Measurements from ENCODE around the gene EXOSC1.

Gene EXOSC1

GRCh38 chr10:97456686-97457065 lies 10.9 kb upstream of the EXOSC1 start:
- DNase-seq, result no peak

GRCh38 chr10:97456034-97456685 lies 10.4 kb upstream of the EXOSC1 start:
- no peak for DNase-seq

DNA sequence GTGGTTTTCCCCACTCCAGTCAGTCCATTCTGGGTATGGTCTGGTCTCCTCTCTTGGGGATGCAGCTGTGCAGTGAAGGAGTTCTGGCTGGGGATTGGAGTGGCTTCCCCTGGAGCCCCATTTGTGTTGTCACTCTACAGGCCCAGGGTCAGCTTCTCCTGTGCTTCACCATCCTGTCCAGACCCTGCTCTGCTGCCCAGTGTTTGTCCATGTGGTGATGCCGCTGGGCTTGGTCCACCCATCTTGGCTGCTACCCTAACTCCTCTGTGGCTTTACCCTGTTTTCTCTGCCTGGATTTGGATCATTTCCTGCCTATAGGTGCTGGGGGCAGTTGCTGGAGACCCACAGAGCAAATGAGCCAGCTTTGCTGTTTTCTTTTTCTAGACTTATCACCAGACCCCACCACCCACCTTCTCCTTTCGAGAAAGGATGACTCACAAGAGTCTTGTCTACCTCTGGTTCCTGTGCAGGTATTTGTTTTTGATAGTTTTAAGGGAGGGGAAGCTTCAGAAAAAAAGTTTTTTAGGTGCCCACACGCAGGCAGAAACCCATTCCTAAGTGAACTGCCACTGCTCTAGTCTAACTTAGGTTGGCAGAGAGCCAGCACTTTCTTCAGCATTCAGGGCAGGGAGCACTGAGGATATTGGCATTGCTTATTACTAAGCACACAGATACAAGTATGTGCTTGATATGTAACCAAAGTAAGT lies 8.7 kb upstream of the EXOSC1 start:
- DNase-seq, result no peak

- no peak for DNase-seq
These were observed 6.5 kb upstream of the EXOSC1 start for GRCh38 chr10:97452352-97452751.

GRCh38 chr10:97451605-97452004 lies 5.8 kb upstream of the EXOSC1 start:
- DNase-seq, result no peak

DNA sequence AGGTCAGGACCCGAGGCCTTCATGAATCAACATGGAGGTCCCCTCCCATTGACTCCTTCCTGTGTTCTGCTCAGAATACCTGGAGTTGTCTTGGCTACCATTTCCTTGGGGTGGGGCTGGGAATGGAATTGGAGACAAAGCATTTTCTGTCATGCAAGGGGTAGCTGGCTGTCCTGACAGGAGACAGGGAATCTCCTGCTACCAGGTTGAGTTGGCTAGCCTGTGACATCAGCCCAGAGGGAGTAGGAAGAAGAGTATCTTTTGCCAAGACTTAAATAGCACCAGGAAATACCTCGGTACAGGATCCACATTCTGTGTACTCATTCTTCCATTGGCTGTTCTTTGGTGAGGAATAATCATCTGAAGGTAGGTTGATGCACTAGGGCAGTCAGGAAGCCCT lies 5.0 kb upstream of the EXOSC1 start:
- DNase-seq, result no peak

- no peak for DNase-seq
These were observed 467 bp downstream of the EXOSC1 start for GRCh38 chr10:97445357-97445721.

GRCh38 chr10:97444212-97444611 lies 1.6 kb downstream of the EXOSC1 start:
- DNase-seq, result no peak

DNA sequence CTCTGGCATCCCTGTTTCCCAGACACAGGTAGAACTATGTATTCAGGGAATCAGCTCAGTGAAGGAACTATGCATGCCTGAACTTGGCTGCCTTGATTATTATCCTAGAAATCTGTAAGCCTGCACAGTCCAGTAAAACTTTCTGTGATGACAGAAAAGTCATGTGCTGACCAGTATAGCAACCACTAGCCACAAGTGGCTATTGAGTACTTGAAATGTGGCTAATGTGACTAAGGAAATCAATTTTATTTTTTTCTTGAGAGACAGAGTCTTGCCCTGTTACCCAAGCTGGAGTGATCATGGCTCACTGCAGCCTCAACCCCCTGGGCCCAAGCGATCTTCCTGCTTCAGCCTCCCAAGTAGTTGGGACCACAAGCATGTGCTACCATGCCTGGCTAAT lies 3.5 kb downstream of the EXOSC1 start:
- no peak for DNase-seq

DNA sequence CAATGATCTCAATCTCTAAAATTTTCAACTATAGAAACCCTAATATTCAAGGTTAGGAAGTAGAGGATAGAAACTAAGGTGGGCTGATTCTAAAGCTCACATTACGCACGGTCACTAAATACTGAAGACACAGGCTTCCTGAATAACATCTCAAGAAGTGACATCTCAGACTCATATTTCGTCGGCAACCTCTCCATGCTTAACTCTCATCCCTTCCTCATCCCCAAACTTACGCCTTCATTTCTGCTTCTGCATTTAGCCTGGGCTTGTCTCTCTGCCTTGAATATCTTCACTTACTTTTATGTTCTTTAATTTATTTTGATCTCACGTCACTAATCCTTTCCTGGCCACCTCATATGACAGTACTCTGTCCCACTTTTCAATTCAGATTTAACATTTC lies 10.6 kb downstream of the EXOSC1 start:
- DNase-seq, result no peak

GRCh38 chr10:97434557-97434956 lies 11.2 kb downstream of the EXOSC1 start:
- DNase-seq, result no peak

DNA sequence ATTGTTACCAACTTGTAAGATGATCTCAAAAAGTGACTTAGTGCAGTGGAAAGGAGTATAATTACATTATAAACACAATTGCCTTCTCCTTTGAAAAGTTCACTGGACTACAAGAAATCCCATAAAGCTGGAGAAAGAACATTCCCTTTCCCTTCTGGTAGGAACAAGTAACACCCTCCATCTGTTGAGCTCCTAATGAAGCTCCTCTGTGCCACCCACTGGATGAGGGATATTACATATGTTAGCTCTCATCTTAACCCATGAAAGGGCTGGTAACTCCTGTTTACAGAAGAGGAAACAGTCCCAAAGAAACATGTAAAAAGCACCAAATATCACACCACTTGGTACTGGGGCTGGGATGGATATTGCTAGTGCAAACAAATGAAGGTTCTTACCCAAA lies 11.8 kb downstream of the EXOSC1 start:
- DNase-seq, result no peak

GRCh38 chr10:97428572-97428981 lies 17.2 kb downstream of the EXOSC1 start:
- DNase-seq, result peak; percentile 43 to 71 (median 57)

DNA sequence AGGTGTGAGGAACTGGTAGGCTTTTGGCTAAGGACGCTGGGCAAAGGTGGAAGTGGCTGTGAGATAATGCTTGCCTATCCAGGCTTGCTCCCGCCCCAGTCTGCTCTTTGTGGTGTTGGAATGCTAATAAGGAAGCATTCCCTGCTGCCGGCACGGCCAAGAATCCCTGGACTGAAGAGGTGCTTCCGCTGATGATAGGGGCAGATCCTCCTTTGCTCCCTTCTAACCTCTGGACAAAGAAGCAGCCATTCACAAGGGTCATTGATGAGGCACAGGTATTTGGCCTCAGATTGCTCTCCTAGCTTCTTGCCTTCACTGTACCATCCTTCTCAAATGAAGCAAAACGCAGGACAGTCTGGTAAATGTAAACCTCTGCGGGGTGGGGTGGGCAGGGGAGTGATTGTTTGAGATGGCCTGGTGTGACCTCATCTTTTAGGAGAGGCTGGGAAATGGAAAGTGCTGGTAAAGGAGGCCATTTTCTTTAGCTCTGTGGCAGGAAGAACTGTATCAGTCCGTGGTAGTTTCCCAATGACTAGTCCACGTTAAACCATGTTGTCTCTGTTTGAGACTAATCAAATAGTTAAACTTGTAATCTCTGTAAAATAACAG lies 18.1 kb downstream of the EXOSC1 start:
- DNase-seq, result peak; percentile 71 to 86 (median 80)

DNA sequence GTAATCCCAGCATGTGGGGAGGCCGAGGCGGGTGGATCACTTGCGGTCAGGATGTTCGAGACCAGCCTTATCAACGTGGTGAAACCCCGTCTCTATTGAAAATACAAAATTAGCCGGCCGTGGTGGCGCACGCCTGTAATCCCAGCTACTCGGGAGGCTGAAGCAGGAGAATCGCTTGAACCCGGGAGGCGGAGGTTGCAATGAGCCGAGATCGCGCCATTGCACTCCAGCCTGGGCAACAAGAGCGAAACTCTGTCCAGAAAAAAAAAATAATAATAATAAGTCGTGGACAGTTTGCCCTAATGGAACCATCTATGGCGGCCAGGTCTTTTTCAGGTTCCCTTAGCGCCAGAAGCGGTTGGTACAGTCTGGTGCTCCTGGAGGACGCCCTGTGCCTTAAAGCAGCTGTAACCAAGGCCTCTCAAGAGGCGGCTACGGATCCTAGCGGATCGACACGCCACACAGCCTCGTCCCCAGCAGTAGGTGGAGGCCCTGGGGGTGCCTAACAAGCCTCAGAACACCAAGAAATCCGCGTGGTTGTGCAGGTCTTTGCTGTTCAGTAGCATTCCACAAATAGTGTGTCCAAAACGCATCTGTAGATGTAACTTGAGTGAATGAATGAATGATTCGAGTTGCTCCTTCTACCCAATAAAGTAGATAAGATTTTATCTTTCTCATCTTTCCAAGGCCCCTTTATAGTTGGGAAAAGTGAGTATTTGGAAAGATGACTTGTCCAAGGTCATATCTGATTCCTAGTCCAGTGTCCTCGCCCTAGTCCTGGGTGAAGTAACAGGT lies 18.8 kb downstream of the EXOSC1 start:
- DNase-seq, result no peak

GRCh38 chr10:97425964-97426775 lies 19.6 kb downstream of the EXOSC1 start, which contains the start of gene PGAM1:
Gene PGAM1, plus strand, starts transcription at chr10:97426191. Its CDS starts 117 bp downstream, at chr10:97426308.
- peak; percentile 97 to 98 (median 98) for DNase-seq

DNA sequence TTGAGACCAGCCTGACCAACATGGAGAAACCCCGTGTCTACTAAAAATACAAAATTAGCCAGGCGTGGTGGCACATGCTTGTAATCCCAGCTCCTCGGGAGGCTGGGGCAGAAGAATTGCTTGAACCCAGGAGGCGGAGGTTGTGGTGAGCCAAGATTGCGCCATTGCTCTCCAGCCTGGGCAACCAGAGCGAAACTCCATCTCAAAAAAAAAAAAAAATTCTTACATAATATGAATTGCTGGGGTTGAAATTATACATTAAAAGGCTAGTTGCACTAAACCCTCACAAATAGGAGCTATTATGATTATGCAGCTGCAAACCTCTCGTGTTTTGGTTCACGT lies 22.1 kb downstream of the EXOSC1 start:
- DNase-seq, result peak in 2 of 3 donors; percentile 38 to 46

- DNase-seq, result no peak
These were observed 29.2 kb downstream of the EXOSC1 start for GRCh38 chr10:97416565-97416964.

GRCh38 chr10:97412891-97413304 lies 32.9 kb downstream of the EXOSC1 start:
- no peak for DNase-seq

- DNase-seq, result peak; percentile 49 to 58 (median 50)
These were observed 34.4 kb downstream of the EXOSC1 start for GRCh38 chr10:97411406-97411805.

- peak; percentile 51 to 65 (median 54) for DNase-seq
These were observed 37.3 kb downstream of the EXOSC1 start for GRCh38 chr10:97408496-97408992.

GRCh38 chr10:97407952-97408248 lies 37.9 kb downstream of the EXOSC1 start:
- DNase-seq, result no peak
